K562 (cell line): ENCODE measurements around the gene FRRS1L. TPM values are rescaled to one million over a fixed set of nuclear protein-coding genes. Genes with fewer than 3 reads are reported as not detected.

Source experiments
- DIDO1 ChIP-seq: fragments of 450-650 bp; IDR thresholded peaks from 2 replicates; pipeline ENCODE4 v1.6.1; 2016; ENCODE audit warnings: low read depth, missing biosample characterization, missing genetic modification characterization
- GABPA ChIP-seq: fragments of 200-800 bp; sonication (Bioruptor generic); conservative IDR thresholded peaks from 2 replicates; pipeline ENCODE4 v1.6.1; 2016; ENCODE audit warnings: low read depth, missing genetic modification characterization, missing compliant biosample characterization
- JUND ChIP-seq, 2 experiments: IDR thresholded peaks; 2 replicates in 1 of 2; 3 replicates in 1 of 2; pipeline ENCODE4 v1.6.1; 2011; ENCODE audit warnings: borderline replicate concordance in 2 of 2, low read depth in 2 of 2, low read length in 2 of 2, improper control_type of control experiment in 1 of 2, missing biosample characterization in 1 of 2, missing genetic modification characterization in 1 of 2, missing genetic modification reagents in 1 of 2
- L3MBTL2 ChIP-seq: fragments of 450-650 bp; IDR thresholded peaks from 2 replicates; pipeline ENCODE4 v1.6.1; 2016; ENCODE audit warnings: mild to moderate bottlenecking, moderate library complexity
- MEF2D ChIP-seq: conservative IDR thresholded peaks from 2 replicates; pipeline ENCODE4 v1.6.1; 2016; ENCODE audit warnings: low read depth, missing genetic modification characterization, missing compliant biosample characterization
- RFX1 ChIP-seq: fragments of 450-650 bp; IDR thresholded peaks from 2 replicates; pipeline ENCODE4 v1.6.1; 2016; ENCODE audit warnings: mild to moderate bottlenecking, moderate library complexity
- RFX5 ChIP-seq: IDR thresholded peaks from 2 replicates; pipeline ENCODE4 v1.6.1; 2011; ENCODE audit warnings: low read depth, mild to moderate bottlenecking, improper control_type of control experiment, low read length
- SRSF3 ChIP-seq: fragments of 200-400 bp; formaldehyde crosslinking; IDR thresholded peaks from 2 replicates; pipeline ENCODE4 v1.6.1; 2016; ENCODE audit warnings: mild to moderate bottlenecking, low read length, moderate library complexity; ENCODE audit not compliant: insufficient read depth
- YY1 ChIP-seq, 3 experiments: IDR thresholded peaks; 2 replicates each; pipeline ENCODE4 v1.6.1; 2011; ENCODE audit warnings: low read length in 2 of 3, mild to moderate bottlenecking in 2 of 3, moderate library complexity in 2 of 3, borderline replicate concordance in 1 of 3, control low read depth in 1 of 3, low read depth in 1 of 3; ENCODE audit not compliant: insufficient read depth in 3 of 3, insufficient replicate concordance in 2 of 3, control insufficient read depth in 1 of 3, insufficient read length in 1 of 3; ENCODE audit errors: extremely low read depth in 1 of 3
- ZKSCAN3 ChIP-seq: fragments of 250-450 bp; sonication (Bioruptor Pico); IDR thresholded peaks from 2 replicates; pipeline ENCODE4 v1.4.0; 2020
- ZNF224 ChIP-seq: sonication (generic); formaldehyde crosslinking; IDR thresholded peaks from 2 replicates; pipeline ENCODE4 v1.8.0; 2022; ENCODE audit warnings: mild to moderate bottlenecking, missing genetic modification reagents
- ZNF232 ChIP-seq: sonication (generic); formaldehyde crosslinking; IDR thresholded peaks from 2 replicates; pipeline ENCODE4 v1.8.0; 2022; ENCODE audit warnings: mild to moderate bottlenecking, missing genetic modification reagents
- ZNF316 ChIP-seq: fragments of 450-650 bp; IDR thresholded peaks from 2 replicates; pipeline ENCODE4 v1.6.1; 2016
- polyA plus RNA-seq, 8 experiments: library from polyadenylated mRNA; depleted of rRNA in 4 of 8; stranded (reverse) in 5 of 8; unstranded in 3 of 8; fragments of >200 nt; fragmentation: Nextera tagmentation in 2 of 8; fragmentation: Illumina TruSeq in 1 of 8; extraction: Ambion mirVana in 2 of 8; extraction: Trizol in 1 of 8; gene quantifications; 2 replicates each; pipeline versions ENCODE4 v1.2.1 to v1.2.3, GENCODE V29; 2011 to 2014; ENCODE audit warnings: inconsistent platforms in 1 of 8, missing spikeins in 1 of 8
- total RNA-seq, 7 experiments: library from RNA; depleted of rRNA in 6 of 7; stranded (reverse); fragments of >200 nt in 6 of 7; fragmentation: Illumina TruSeq in 2 of 7; extraction: Trizol in 2 of 7; gene quantifications; 2 replicates each; pipeline versions ENCODE4 v1.2.1 to v1.2.3, GENCODE V29; 2011 to 2021; ENCODE audit warnings: low replicate concordance in 1 of 7
- TF ChIP-seq, protein P1 (sequence below): sonication (generic); formaldehyde crosslinking; IDR thresholded peaks from 2 replicates; pipeline ENCODE4 v1.8.0; 2023; ENCODE audit warnings: missing genetic modification reagents, mild to moderate bottlenecking, borderline replicate concordance
- TF ChIP-seq, protein P2 (sequence below): fragments of 450-650 bp; formaldehyde crosslinking; IDR thresholded peaks from 2 replicates; pipeline ENCODE4 v1.4.0; 2020; ENCODE audit warnings: mild to moderate bottlenecking
- TF ChIP-seq, protein P3 (sequence below): fragments of 450-650 bp; conservative IDR thresholded peaks from 2 replicates; pipeline ENCODE4 v1.6.1; 2016; ENCODE audit warnings: missing genetic modification characterization, low read depth, mild to moderate bottlenecking, control low read depth, missing compliant biosample characterization

Gene FRRS1L
- total and polyA plus RNA-seq, 9 of the 15 experiments (the other 6 are each of a cell fraction or from before 2014, with no cell fraction given) = under 0.01 to 0.04 (median 0.03) TPM; not detected in 5

- TF ChIP-seq, protein P1, sequence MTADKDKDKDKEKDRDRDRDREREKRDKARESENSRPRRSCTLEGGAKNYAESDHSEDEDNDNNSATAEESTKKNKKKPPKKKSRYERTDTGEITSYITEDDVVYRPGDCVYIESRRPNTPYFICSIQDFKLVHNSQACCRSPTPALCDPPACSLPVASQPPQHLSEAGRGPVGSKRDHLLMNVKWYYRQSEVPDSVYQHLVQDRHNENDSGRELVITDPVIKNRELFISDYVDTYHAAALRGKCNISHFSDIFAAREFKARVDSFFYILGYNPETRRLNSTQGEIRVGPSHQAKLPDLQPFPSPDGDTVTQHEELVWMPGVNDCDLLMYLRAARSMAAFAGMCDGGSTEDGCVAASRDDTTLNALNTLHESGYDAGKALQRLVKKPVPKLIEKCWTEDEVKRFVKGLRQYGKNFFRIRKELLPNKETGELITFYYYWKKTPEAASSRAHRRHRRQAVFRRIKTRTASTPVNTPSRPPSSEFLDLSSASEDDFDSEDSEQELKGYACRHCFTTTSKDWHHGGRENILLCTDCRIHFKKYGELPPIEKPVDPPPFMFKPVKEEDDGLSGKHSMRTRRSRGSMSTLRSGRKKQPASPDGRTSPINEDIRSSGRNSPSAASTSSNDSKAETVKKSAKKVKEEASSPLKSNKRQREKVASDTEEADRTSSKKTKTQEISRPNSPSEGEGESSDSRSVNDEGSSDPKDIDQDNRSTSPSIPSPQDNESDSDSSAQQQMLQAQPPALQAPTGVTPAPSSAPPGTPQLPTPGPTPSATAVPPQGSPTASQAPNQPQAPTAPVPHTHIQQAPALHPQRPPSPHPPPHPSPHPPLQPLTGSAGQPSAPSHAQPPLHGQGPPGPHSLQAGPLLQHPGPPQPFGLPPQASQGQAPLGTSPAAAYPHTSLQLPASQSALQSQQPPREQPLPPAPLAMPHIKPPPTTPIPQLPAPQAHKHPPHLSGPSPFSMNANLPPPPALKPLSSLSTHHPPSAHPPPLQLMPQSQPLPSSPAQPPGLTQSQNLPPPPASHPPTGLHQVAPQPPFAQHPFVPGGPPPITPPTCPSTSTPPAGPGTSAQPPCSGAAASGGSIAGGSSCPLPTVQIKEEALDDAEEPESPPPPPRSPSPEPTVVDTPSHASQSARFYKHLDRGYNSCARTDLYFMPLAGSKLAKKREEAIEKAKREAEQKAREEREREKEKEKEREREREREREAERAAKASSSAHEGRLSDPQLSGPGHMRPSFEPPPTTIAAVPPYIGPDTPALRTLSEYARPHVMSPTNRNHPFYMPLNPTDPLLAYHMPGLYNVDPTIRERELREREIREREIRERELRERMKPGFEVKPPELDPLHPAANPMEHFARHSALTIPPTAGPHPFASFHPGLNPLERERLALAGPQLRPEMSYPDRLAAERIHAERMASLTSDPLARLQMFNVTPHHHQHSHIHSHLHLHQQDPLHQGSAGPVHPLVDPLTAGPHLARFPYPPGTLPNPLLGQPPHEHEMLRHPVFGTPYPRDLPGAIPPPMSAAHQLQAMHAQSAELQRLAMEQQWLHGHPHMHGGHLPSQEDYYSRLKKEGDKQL = 0 out of 2 replicates have a peak, but pooled peaks have one; percentile 4
- no peak for TF ChIP-seq RFX5
- no peak for TF ChIP-seq SRSF3
- TF ChIP-seq YY1 (IDR thresholded peaks at IDR 0.05; ENCODE audit: borderline replicate concordance in 1 of 3, control insufficient read depth in 1 of 3, extremely low read depth in 1 of 3, insufficient read depth in 3 of 3, insufficient read length in 1 of 3, insufficient replicate concordance in 2 of 3, low read depth in 1 of 3, low read length in 2 of 3) = peak; percentile 57 to 95 (median 93)
- peak; percentile 74 for TF ChIP-seq L3MBTL2
- TF ChIP-seq, protein P2, sequence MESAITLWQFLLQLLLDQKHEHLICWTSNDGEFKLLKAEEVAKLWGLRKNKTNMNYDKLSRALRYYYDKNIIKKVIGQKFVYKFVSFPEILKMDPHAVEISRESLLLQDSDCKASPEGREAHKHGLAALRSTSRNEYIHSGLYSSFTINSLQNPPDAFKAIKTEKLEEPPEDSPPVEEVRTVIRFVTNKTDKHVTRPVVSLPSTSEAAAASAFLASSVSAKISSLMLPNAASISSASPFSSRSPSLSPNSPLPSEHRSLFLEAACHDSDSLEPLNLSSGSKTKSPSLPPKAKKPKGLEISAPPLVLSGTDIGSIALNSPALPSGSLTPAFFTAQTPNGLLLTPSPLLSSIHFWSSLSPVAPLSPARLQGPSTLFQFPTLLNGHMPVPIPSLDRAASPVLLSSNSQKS (CRISPR knock-in tag) = no peak
- TF ChIP-seq JUND (IDR thresholded peaks at IDR 0.05; ENCODE audit: borderline replicate concordance, low read depth, low read length) = peak; percentile 69
- no peak for TF ChIP-seq JUND (tag; IDR thresholded peaks at IDR 0.05; ENCODE audit: borderline replicate concordance, low read depth, low read length)
- TF ChIP-seq, protein P3, sequence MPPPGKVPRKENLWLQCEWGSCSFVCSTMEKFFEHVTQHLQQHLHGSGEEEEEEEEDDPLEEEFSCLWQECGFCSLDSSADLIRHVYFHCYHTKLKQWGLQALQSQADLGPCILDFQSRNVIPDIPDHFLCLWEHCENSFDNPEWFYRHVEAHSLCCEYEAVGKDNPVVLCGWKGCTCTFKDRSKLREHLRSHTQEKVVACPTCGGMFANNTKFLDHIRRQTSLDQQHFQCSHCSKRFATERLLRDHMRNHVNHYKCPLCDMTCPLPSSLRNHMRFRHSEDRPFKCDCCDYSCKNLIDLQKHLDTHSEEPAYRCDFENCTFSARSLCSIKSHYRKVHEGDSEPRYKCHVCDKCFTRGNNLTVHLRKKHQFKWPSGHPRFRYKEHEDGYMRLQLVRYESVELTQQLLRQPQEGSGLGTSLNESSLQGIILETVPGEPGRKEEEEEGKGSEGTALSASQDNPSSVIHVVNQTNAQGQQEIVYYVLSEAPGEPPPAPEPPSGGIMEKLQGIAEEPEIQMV (tag) = no peak
- no peak for TF ChIP-seq ZKSCAN3 (CRISPR knock-in tag)
- TF ChIP-seq ZNF224 (CRISPR knock-in tag) = no peak
- no peak for TF ChIP-seq RFX1
- TF ChIP-seq MEF2D (tag) = no peak
- TF ChIP-seq ZNF316 = 0 out of 2 replicates have a peak, but pooled peaks have one; percentile 6
- peak; percentile 61 for TF ChIP-seq GABPA
- no peak for TF ChIP-seq ZNF232 (CRISPR knock-in tag)
- TF ChIP-seq DIDO1 (tag) = 0 out of 2 replicates have a peak, but pooled peaks have one; percentile 53
These were observed 47.4 kb downstream of the FRRS1L start, which contains the start of gene TMEM245 (continued) for GRCh38 chr9:109119439-109120203.
